ENCODE results near the gene KLRK1. TPM values are rescaled to one million over a fixed set of nuclear protein-coding genes. Genes with fewer than 3 reads are reported as not detected.
"Not testable (repeated sequence)": the region's sequence is repeated elsewhere in the genome, so short reads cannot be mapped to it uniquely, and the experiment has no call there.

The KLRK1 gene
- total and polyA plus RNA-seq, 2 donors = 1.3 to 1.9 TPM

DNA sequence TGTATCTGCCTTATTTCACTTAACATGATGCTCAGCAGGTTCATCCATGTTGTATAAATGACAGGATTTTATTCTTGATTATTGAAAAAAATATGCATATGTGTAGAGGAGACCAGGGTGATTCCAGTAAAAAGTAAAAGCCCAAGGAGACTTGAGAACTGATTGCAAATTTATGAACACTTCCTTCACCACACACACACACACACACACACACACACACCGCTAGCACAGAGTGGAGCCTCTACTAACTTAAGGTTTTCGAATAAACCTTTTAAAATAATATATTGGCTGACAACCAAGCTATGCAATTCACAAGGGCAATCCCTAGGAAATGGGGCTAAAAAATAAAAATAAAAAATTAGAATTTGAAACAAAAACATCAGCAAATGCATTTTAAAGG is 8.3 kb upstream of the KLRK1 start:
- WGBS = 74% methylated on average over 2 of the region's 2 CpGs
- Histone ChIP-seq H3K4me1 (ENCODE audit: insufficient read depth) (no peaks in the 10 kb centered on the region), H3K27ac (ENCODE audit: low read depth) (no peak overlapping the region), H3K36me3 (ENCODE audit: insufficient read depth) (no peaks in the 10 kb centered on the region), H3K4me3 (ENCODE audit: low read depth, low read length) (no peak overlapping the region)
- DNase-seq (ENCODE audit: extremely low spot score) = no peak

- WGBS = 51% methylated on average over 2 of the region's 2 CpGs
- Histone ChIP-seq H3K36me3 (ENCODE audit: insufficient read depth) (no peaks in the 10 kb centered on the region), H3K27ac (ENCODE audit: low read depth) (no peak overlapping the region), H3K4me1 (ENCODE audit: insufficient read depth) (no peaks in the 10 kb centered on the region), H3K4me3 (ENCODE audit: low read depth, low read length) (no peak overlapping the region)
- DNase-seq (ENCODE audit: extremely low spot score) = no peak
These were observed 7.5 kb upstream of the KLRK1 start for GRCh38 chr12:10397296-10397695.

DNA sequence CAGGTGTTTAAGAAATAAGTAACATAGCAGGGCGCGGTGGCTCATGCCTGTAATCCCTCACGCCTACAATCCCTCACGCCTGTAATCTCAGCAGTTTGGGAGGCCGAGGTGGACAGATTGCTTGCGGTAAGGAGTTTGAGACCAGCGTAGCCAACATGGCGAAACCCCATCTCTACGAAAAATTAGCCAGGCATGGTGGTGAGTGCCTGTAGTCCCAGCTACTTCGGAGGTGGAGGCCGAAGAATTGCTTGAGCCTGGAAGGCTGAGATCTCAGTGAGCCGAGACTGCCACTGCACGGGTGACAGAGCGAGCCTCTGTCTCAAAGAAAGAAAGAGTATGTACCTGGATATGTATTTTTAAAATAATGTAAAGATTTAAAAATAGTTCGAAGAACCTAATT is 6.3 kb upstream of the KLRK1 start:
- WGBS = 83% methylated on average over 15 of the region's 15 CpGs
- H3K4me3 ChIP-seq (ENCODE audit: low read depth, low read length); H3K36me3 ChIP-seq (ENCODE audit: insufficient read depth); H3K4me1 ChIP-seq (ENCODE audit: insufficient read depth); DNase-seq (ENCODE audit: extremely low spot score); H3K27ac ChIP-seq (ENCODE audit: low read depth): not testable (repeated sequence)

- Histone ChIP-seq H3K4me3 (ENCODE audit: low read depth, low read length) (no peak overlapping the region), H3K4me1 (ENCODE audit: insufficient read depth) (no peaks in the 10 kb centered on the region), H3K27ac (ENCODE audit: low read depth) (peak overlapping the region; percentile 10), H3K36me3 (ENCODE audit: insufficient read depth) (no peaks in the 10 kb centered on the region)
- 19% methylated on average over 6 of the region's 6 CpGs for whole genome bisulfite sequencing
- DNase-seq (ENCODE audit: extremely low spot score) = no peak
These were observed 5.7 kb upstream of the KLRK1 start for GRCh38 chr12:10395390-10395998.

- not testable (repeated sequence) for H3K36me3 ChIP-seq (ENCODE audit: insufficient read depth); H3K4me1 ChIP-seq (ENCODE audit: insufficient read depth); H3K4me3 ChIP-seq (ENCODE audit: low read depth, low read length); DNase-seq (ENCODE audit: extremely low spot score); H3K27ac ChIP-seq (ENCODE audit: low read depth)
- 87% methylated on average over 11 of the region's 11 CpGs for WGBS
These were observed 4.8 kb upstream of the KLRK1 start for GRCh38 chr12:10394531-10395152.

DNA sequence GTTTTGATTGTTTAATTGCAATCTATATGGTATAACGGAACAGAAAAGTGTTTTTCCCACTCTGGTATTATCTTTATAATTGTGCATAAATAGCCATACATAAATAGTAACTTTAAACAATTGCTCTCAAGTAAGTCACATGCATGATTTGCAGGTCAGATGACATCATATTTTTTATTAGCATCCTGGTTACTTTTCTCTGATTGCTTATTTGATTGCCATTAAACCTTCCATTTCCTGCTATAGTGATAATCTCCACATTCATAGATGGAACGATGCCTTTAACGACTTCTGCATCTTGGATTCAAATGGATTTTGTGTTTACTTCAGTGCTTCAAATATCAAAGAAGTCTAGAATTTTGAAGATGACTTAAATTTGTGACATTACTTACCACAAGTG is 3.5 kb upstream of the KLRK1 start:
- H3K36me3 ChIP-seq (ENCODE audit: insufficient read depth) = no peaks in the 10 kb centered on the region
- H3K27ac ChIP-seq (ENCODE audit: low read depth) = no peak overlapping the region
- H3K4me1 ChIP-seq (ENCODE audit: insufficient read depth) = no peaks in the 10 kb centered on the region
- WGBS = 47% methylated on average over 3 of the region's 3 CpGs
- H3K4me3 ChIP-seq (ENCODE audit: low read depth, low read length) = no peak overlapping the region
- no peak for DNase-seq (ENCODE audit: extremely low spot score)

DNA sequence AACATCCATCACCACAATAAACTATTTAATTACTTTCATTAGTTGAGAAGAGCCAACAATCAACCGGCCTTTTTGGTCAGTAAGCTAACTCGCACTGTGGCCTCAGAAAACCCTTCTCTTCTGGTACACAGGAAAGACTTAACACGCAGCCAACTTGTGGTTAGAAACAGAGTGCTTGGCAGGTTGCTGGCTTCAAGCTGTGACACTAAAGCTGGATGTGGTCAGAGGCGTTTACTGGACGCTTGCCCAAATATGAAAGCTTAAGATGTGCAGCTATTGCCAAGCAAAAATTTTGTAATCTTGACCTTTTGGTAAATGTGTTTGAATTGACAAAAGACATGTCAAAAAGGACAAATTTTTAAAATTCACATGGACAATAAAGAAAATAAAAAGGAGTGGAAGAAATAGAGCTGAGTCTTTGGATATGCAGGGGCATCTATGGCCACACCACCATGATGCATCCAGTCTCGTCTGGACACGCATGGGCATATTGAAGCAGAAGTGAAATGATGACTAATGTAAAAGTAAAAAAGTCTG is 2.6 kb upstream of the KLRK1 start:
- H3K27ac ChIP-seq (ENCODE audit: low read depth) = no peak overlapping the region
- DNase-seq (ENCODE audit: extremely low spot score) = no peak
- H3K4me3 ChIP-seq (ENCODE audit: low read depth, low read length) = no peak overlapping the region
- WGBS = 27% methylated on average over 7 of the region's 7 CpGs
- no peaks in the 10 kb centered on the region for H3K4me1 ChIP-seq (ENCODE audit: insufficient read depth)
- no peaks in the 10 kb centered on the region for H3K36me3 ChIP-seq (ENCODE audit: insufficient read depth)

DNA sequence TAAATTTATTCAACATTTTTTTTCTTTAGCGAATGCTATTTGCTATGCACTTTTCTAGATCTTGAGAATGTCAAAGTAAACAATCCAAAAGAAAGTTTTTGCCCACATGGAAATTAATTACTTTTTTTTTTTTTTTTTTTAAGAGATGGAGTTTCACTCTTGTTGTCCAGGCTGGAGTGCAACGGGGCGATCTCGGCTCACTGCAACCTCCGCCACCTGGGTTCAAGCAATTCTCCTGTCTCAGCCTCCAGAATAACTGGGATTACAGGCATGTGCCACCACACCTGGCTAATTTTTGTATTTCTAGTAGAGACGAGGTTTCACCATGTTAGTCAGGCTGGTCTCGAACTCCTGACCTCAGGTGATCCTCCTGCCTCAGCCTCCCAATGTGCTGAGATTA is 1.1 kb upstream of the KLRK1 start:
- H3K4me3 ChIP-seq (ENCODE audit: low read depth, low read length); H3K4me1 ChIP-seq (ENCODE audit: insufficient read depth); H3K36me3 ChIP-seq (ENCODE audit: insufficient read depth); H3K27ac ChIP-seq (ENCODE audit: low read depth); DNase-seq (ENCODE audit: extremely low spot score): not testable (repeated sequence)
- WGBS = 94% methylated on average over 7 of the region's 7 CpGs

GRCh38 chr12:10388624-10389413 is 1.0 kb downstream of the KLRK1 start:
- Histone ChIP-seq H3K4me1 (ENCODE audit: insufficient read depth) (no peaks in the 10 kb centered on the region), H3K36me3 (ENCODE audit: insufficient read depth) (no peaks in the 10 kb centered on the region), H3K4me3 (ENCODE audit: low read depth, low read length) (no peak overlapping the region), H3K27ac (ENCODE audit: low read depth) (no peak overlapping the region)
- no peak for DNase-seq (ENCODE audit: extremely low spot score)
- 67% methylated on average over 9 of the region's 9 CpGs for WGBS

DNA sequence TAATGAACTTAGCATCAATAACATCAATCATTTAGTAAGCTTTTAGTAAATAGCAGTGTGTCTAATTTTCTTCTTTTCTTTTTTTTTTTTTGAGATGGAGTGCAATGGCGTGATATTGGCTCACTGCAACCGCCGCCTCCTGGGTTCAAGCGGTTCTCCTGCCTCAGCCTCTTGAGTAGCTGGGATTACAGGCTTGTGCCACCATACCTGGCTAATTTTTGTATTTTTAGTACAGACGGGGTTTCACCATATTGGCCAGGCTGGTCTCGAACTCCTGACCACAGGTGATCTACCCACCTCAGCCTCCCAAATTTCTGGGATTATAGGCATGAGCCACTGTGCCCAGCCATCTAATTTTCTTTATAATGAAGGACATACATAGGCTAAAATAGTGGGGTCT is 2.3 kb downstream of the KLRK1 start:
- 92% methylated on average over 6 of the region's 6 CpGs for WGBS
- not testable (repeated sequence) for H3K4me1 ChIP-seq (ENCODE audit: insufficient read depth); DNase-seq (ENCODE audit: extremely low spot score); H3K4me3 ChIP-seq (ENCODE audit: low read depth, low read length); H3K36me3 ChIP-seq (ENCODE audit: insufficient read depth); H3K27ac ChIP-seq (ENCODE audit: low read depth)

DNA sequence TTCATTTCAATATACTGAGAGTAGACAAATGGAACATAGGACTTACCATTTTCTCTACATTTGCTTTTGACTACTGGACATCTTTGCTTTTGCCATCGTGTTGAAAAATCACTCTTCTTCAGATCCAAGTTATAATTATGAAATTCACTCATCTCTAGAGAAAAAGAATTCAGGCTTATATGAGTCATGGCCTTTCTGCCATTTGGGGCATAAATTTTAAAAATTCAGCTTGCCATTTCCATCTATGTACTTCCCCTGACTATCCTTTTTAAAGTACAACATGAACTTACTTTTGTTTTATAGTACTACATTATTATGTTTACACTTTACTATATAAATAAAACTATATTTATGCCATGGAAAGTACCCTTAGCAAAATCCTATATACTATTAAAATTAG is 3.0 kb downstream of the KLRK1 start:
- 68% methylated on average over 1 of the region's 1 CpG for WGBS

DNA sequence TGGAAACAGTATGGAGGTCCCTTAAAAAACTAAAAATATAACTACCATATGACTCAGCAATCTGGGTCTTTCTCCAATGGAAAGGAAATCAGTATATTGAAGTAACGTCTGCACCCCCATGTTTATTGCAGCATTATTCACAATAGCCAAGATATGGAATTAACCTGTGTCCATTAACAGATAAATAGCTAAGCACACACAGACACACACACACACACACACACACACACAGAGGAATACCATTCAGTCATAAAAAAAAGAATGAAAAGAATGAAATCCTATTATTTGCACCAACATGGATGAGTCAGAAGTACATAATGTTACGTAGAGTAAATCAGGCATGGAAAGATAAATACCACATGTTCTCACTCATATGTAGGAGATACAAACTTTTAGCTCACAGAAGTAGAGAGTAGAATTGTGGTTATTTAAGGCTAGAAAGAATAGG is 4.7 kb downstream of the KLRK1 start:
- Histone ChIP-seq H3K27ac (ENCODE audit: low read depth) (no peak overlapping the region), H3K36me3 (ENCODE audit: insufficient read depth) (no peaks in the 10 kb centered on the region), H3K4me3 (ENCODE audit: low read depth, low read length) (no peak overlapping the region), H3K4me1 (ENCODE audit: insufficient read depth) (no peaks in the 10 kb centered on the region)
- 45% methylated on average over 2 of the region's 2 CpGs for WGBS
- no peak for DNase-seq (ENCODE audit: extremely low spot score)

More for the DNA sequence above, 3.0 kb downstream of the KLRK1 start:
- no peak overlapping the region for H3K4me3 ChIP-seq (ENCODE audit: low read depth, low read length)
- no peaks in the 10 kb centered on the region for H3K36me3 ChIP-seq (ENCODE audit: insufficient read depth)
- DNase-seq (ENCODE audit: extremely low spot score) = no peak
- no peaks in the 10 kb centered on the region for H3K4me1 ChIP-seq (ENCODE audit: insufficient read depth)
- H3K27ac ChIP-seq (ENCODE audit: low read depth) = no peak overlapping the region

GRCh38 chr12:10384191-10384590 is 5.7 kb downstream of the KLRK1 start:
- 91% methylated on average over 3 of the region's 3 CpGs for WGBS
- Histone ChIP-seq H3K4me1 (ENCODE audit: insufficient read depth) (no peaks in the 10 kb centered on the region), H3K4me3 (ENCODE audit: low read depth, low read length) (no peak overlapping the region), H3K27ac (ENCODE audit: low read depth) (no peak overlapping the region), H3K36me3 (ENCODE audit: insufficient read depth) (no peaks in the 10 kb centered on the region)
- DNase-seq (ENCODE audit: extremely low spot score) = no peak

Measured in urinary bladder (tissue), 4 donors.